Upper lobe of right lung (tissue), 1 donor: ENCODE data around the gene CAPZB. TPM values are rescaled to one million over a fixed set of nuclear protein-coding genes. Genes with fewer than 3 reads are reported as not detected.

Experiments
- ATAC-seq: fragments of 200-7000 bp; cut with Tn5 transposase; one replicate; pipeline ENCODE4 v1.9.1; 2020; ENCODE audit warnings: mild to moderate bottlenecking, moderate library complexity
- DNase-seq: peaks from one replicate; pipeline ENCODE4 v3.0.0-alpha.2; 2020
- H3K27ac ChIP-seq: fragments of 200-600 bp; one replicate; pipeline ENCODE4 v1.8.0; 2022
- H3K27me3 ChIP-seq: fragments of 200-600 bp; one replicate; pipeline ENCODE4 v1.8.0; 2022; ENCODE audit warnings: mild to moderate bottlenecking
- H3K36me3 ChIP-seq: fragments of 200-600 bp; one replicate; pipeline ENCODE4 v1.8.0; 2022
- H3K4me1 ChIP-seq: fragments of 200-600 bp; one replicate; pipeline ENCODE4 v1.8.0; 2022
- H3K4me3 ChIP-seq: fragments of 200-600 bp; one replicate; pipeline ENCODE4 v1.8.0; 2022; ENCODE audit warnings: mild to moderate bottlenecking
- H3K9me3 ChIP-seq: fragments of 200-600 bp; one replicate; pipeline ENCODE4 v1.8.0; 2022
- intact Hi-C: fragments of 100-400 bp; cut with DNase I; formaldehyde crosslinking; loops from one replicate; pipeline ENCODE4 v1.11.0; 2022
- total RNA-seq: library from RNA; stranded (reverse); fragmentation: NEBNext Ultra II Directional; extraction: Animal tissue kit (Norgen Biotek cat#: 25700); gene quantifications from one replicate; pipeline ENCODE4 v1.2.1, GENCODE V29; 2021
- TF ChIP-seq, protein P1 (sequence below): fragments of 200-600 bp; IDR thresholded peaks from one replicate; pipeline ENCODE4 v1.8.0; 2022; ENCODE audit warnings: antibody characterized with exemption
- donor health status: DM: no; HTN: yes; CAD: no; lungs with severe emphysema.

The CAPZB gene
- total RNA-seq, 1 donor from 2014 or later, result 237 TPM

DNA sequence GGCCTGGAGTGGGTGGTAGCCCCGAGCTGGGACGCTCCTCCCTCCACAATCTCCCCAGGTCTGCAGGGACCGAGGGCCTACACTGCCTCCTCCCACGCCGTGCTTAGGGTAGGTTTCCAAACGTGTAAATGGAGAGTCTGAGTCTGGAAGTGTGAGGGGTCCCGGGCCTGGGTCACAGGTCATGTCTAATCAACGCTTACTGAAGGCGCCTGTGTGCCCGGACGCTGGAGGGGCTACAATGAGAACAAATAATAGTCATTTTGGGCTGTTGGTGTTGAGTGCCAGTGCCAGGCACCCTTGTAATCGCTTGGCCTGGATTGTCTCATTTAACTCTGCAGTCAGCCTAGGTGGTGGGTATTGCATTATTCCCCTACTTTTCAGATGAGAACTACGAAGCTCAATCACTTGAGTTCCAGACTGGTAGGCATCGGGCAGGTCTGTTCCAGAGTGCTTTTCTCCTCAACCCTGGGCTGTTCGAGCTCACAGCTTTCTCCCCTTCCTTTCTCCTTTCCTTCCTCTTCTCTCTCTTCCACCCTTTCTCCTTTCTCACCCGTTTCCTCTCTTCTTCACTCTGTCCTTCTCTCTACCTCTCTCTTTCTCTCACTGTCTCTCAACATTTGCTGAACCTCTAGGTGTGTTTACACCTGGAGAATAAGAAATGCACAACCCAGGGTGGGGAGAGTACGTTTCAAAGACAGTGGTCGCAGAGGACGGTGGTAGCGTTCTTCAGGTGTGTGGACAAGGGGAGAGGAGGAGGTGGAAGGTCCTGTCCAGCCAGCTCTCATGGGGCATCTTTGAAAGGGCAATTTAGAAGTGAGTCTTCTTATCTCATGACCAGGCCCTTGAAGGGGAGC, 172.3 kb downstream of the CAPZB start:
- DNase-seq, result no peak

DNA sequence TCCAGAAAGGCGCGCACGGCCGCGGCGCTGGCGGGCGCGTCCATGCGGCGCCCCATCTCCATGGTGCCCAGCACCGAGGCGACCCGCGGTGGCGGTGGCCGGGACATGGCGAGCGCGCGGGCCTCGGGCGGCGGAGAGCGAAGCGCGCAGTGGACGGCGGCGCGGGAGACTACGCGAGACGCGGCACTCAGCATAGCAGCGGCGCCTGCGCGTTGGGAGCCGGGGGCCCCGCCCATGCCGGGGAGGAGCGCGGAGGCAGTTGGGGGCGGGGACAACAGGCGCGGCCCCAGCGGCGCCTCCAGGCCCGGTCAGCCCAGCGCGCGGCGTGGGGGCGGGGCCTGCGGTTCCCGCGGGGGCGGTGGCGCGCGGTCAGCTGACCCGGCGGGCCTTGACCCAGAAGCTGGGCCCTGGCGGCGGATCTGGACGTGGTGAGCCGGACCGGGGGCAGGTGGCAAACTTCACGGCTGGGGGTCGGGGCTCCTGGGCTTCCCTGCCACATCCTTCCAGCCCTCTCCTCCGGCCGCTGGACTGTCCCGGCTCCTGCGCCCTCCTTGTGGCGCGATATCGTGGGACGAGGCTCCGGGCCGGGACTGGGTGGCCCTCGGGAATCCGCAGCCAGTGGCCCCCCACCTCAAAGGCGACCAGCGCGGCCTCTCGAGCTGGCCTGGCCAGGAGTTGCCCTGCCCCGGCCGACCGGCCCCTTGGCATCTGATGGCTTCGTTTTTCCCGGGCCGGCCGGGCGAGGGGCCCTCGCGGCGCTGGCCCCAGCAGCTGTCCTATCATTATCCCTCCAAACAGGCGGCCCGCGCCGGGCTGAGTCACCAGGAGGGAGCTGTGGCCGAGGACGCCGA, 173.2 kb downstream of the CAPZB start, which contains the start of the genes AKR7A2 and SLC66A1:
Gene AKR7A2, minus strand, starts transcription at position 214 of the 851 bp plus-strand sequence. Its CDS starts 20 bp downstream, at position 194.
Gene SLC66A1, plus strand, starts transcription at position 396 of the 851 bp plus-strand sequence. CDS start 5,352 bp downstream, outside the sequence.
- Histone ChIP-seq H3K27ac (peak within 1 kb of the TSS; percentile 92), H3K27me3 (no peaks in the 10 kb centered on the region), H3K36me3 (peaks cover 16% of the 10 kb centered on the region), H3K9me3 (no peaks in the 10 kb centered on the region), H3K4me3 (peak within 1 kb of the TSS; percentile 97), H3K4me1 (peaks cover 15% of the 10 kb centered on the region)
- TF ChIP-seq, protein P1, sequence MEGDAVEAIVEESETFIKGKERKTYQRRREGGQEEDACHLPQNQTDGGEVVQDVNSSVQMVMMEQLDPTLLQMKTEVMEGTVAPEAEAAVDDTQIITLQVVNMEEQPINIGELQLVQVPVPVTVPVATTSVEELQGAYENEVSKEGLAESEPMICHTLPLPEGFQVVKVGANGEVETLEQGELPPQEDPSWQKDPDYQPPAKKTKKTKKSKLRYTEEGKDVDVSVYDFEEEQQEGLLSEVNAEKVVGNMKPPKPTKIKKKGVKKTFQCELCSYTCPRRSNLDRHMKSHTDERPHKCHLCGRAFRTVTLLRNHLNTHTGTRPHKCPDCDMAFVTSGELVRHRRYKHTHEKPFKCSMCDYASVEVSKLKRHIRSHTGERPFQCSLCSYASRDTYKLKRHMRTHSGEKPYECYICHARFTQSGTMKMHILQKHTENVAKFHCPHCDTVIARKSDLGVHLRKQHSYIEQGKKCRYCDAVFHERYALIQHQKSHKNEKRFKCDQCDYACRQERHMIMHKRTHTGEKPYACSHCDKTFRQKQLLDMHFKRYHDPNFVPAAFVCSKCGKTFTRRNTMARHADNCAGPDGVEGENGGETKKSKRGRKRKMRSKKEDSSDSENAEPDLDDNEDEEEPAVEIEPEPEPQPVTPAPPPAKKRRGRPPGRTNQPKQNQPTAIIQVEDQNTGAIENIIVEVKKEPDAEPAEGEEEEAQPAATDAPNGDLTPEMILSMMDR, result no peak
- intact Hi-C loops, result no loop called here
- peak; percentile 96 for DNase-seq
- peak; percentile 97 for ATAC-seq

More for the DNA sequence above, 172.3 kb downstream of the CAPZB start:
- intact Hi-C loops, result no loop called here
- peak overlapping the region; percentile 92 for H3K27ac ChIP-seq
- H3K9me3 ChIP-seq, result no peaks in the 10 kb centered on the region
- TF ChIP-seq, protein P1, result no peak
- no peaks in the 10 kb centered on the region for H3K27me3 ChIP-seq
- peaks cover 12% of the 10 kb centered on the region for H3K36me3 ChIP-seq
- no peak for ATAC-seq
- peaks cover 15% of the 10 kb centered on the region for H3K4me1 ChIP-seq
- peak overlapping the region; percentile 97 for H3K4me3 ChIP-seq

DNA sequence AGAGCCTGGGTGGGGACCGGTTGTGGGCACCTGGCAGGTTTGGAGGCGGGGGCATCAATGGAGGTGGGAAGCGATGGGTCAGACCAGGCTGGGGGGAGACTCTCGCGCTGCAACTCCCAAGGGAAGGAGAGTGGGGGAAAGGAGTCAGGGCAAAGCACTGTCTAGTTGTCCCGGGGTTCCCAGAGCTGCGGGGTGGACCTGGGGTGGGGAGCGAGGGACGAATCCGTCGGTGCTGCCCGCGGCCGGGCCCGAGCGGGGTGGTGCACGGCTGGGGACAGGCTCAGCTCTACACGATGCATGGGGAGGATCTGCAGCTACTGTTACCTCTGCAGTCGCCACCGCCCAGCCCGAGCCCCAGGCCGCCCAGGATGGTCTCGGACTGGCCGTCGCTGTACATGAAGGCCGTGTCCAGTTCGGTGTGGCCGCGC, 173.8 kb downstream of the CAPZB start:
- no peak for DNase-seq
- intact Hi-C loops, result no loop called here
- Histone ChIP-seq H3K36me3 (peaks cover 22% of the 10 kb centered on the region), H3K4me1 (peaks cover 15% of the 10 kb centered on the region), H3K9me3 (no peaks in the 10 kb centered on the region), H3K27me3 (no peaks in the 10 kb centered on the region), H3K4me3 (peak overlapping the region; percentile 97), H3K27ac (peak overlapping the region; percentile 67)
- ATAC-seq, result peak; percentile 38
- TF ChIP-seq, protein P1, result no peak

DNA sequence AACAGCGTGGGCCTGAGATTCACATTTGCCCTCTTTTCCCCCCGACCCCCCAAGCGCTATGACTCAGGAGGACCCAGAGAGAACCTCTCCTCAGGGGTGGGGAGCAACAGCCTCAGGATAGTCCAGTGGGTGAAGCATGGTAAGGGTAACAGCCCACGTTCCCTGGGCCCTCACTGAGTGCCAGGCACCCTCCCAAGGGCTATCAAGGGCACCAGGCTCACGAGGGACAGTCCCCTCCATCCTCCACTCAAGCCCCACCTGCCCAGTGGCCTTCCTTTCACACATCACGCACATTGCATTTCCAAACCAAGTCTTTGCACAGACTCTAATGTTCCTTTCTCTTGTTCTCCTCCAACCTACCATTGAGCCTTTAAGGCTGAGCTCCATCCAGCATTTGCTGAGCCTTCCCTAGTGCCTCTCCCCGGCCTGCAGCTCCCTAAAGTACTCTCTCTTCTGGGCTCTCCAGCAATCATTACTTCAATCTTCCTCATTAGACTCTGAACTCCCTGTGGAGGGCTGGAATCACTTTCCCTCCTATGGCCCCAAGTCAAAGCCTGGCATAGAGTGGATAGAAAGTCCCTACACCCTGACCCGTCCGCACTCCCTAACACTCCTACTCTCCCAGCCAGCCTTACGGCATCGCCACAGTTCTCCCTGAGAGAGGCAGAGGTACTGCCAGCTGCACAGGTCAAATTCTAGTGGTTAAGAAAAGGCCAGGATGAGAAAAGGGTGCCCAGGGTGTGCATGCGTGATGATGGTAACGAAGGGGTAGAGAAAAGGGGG, 174.4 kb downstream of the CAPZB start:
- H3K36me3 ChIP-seq, result peaks cover 26% of the 10 kb centered on the region
- H3K4me1 ChIP-seq, result peaks cover 15% of the 10 kb centered on the region
- H3K4me3 ChIP-seq, result peak overlapping the region; percentile 97
- DNase-seq, result no peak
- H3K27ac ChIP-seq, result no peak overlapping the region
- no peaks in the 10 kb centered on the region for H3K27me3 ChIP-seq
- TF ChIP-seq, protein P1, result no peak
- intact Hi-C loops, result no loop called here
- no peak for ATAC-seq
- H3K9me3 ChIP-seq, result no peaks in the 10 kb centered on the region

DNA sequence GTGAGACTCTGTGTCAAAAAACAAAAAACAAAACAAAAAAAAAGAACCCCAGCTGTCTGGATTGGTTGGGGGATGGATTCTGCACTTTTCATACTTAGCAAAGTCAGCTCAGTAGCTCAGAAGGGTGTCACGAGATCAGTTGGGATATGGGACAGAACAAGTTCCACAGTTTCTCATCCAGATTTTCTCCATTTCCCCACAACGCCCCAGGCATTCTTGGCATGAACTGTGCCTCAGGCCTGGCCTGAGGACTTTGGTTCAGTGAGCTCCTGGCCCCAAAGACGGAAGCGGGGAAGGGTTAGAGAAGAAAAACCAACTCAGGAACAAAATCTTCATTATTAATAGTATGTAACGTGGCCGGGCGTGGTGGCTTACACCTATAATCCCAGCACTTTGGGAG, 175.3 kb downstream of the CAPZB start:
- H3K4me1 ChIP-seq, result peaks cover 15% of the 10 kb centered on the region
- peaks cover 35% of the 10 kb centered on the region for H3K36me3 ChIP-seq
- TF ChIP-seq, protein P1, result no peak
- H3K9me3 ChIP-seq, result no peaks in the 10 kb centered on the region
- no peak for ATAC-seq
- H3K4me3 ChIP-seq, result no peak overlapping the region
- H3K27me3 ChIP-seq, result no peaks in the 10 kb centered on the region
- intact Hi-C loops, result no loop called here
- H3K27ac ChIP-seq, result no peak overlapping the region
- DNase-seq, result no peak
